ENCODE data around the gene MEN1. TPM values are rescaled to one million over a fixed set of nuclear protein-coding genes. Genes with fewer than 3 reads are reported as not detected.

The MEN1 gene
- total RNA-seq, 2 donors from 2014 or later = 44.5 to 48.7 TPM

DNA sequence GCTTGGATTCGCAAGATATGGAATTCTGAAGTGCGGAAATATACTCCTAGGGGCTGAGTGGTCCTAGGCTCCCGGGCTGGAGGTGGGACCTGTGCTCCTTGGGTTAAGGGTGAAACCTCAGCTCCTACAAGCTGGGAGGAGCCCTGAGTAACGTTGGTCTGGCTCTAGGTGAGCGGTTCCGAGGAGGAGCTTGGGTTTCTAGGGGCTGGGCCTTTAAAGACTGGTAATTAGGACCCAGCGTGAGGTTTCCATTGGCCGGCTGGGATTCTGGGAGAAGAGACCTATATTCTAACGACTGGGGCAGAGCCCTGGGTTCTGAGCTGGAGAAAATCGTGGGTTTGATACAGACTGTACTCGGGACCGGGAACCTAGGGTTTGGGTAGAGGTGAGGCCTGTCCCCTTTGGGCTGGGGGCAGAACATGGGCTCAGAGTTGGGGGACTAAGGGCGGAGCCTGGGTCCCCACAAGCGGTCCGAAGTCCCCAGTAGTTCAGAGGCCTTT, 6.5 kb downstream of the MEN1 start:
- H3K36me3 ChIP-seq (ENCODE audit: control insufficient read depth, insufficient read depth, low read length) = peaks cover 31% of the 10 kb centered on the region
- H3K27ac ChIP-seq (ENCODE audit: low read depth, low read length) = peak overlapping the region; percentile 42
- no peaks in the 10 kb centered on the region for H3K27me3 Mint-ChIP-seq (ENCODE audit: insufficient read depth)
- H3K4me1 Mint-ChIP-seq = peaks cover 8% of the 10 kb centered on the region
- H3K4me3 Mint-ChIP-seq = peak overlapping the region; percentile 76
- H3K36me3 Mint-ChIP-seq (ENCODE audit: low read depth) = peaks cover 22% of the 10 kb centered on the region
- no peaks in the 10 kb centered on the region for H3K9me3 ChIP-seq (ENCODE audit: control insufficient read depth, low read length)
- DNase-seq = peak; percentile 87
- H3K9me3 Mint-ChIP-seq = no peaks in the 10 kb centered on the region
- H3K4me3 ChIP-seq (ENCODE audit: low read length) = peak overlapping the region; percentile 86
- H3K27me3 ChIP-seq (ENCODE audit: control insufficient read depth, insufficient read depth, low read length, poor library complexity, severe bottlenecking) = no peaks in the 10 kb centered on the region
- WGBS, 2 experiments (ENCODE audit: insufficient coverage in 1 of 2, insufficient read length in 1 of 2) = 38 to 54% methylated on average over 11 to 15 of the region's 15 CpGs
- no peaks in the 10 kb centered on the region for H3K4me1 ChIP-seq (ENCODE audit: control insufficient read depth, insufficient read depth, low read length)
- peak overlapping the region; percentile 71 for H3K9ac ChIP-seq (ENCODE audit: extremely low read depth, low read length, poor library complexity, severe bottlenecking)
- peak overlapping the region; percentile 96 for H3K27ac Mint-ChIP-seq
- TF ChIP-seq, protein P1, sequence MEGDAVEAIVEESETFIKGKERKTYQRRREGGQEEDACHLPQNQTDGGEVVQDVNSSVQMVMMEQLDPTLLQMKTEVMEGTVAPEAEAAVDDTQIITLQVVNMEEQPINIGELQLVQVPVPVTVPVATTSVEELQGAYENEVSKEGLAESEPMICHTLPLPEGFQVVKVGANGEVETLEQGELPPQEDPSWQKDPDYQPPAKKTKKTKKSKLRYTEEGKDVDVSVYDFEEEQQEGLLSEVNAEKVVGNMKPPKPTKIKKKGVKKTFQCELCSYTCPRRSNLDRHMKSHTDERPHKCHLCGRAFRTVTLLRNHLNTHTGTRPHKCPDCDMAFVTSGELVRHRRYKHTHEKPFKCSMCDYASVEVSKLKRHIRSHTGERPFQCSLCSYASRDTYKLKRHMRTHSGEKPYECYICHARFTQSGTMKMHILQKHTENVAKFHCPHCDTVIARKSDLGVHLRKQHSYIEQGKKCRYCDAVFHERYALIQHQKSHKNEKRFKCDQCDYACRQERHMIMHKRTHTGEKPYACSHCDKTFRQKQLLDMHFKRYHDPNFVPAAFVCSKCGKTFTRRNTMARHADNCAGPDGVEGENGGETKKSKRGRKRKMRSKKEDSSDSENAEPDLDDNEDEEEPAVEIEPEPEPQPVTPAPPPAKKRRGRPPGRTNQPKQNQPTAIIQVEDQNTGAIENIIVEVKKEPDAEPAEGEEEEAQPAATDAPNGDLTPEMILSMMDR (conservative IDR thresholded peaks at IDR 0.05) = no peak

DNA sequence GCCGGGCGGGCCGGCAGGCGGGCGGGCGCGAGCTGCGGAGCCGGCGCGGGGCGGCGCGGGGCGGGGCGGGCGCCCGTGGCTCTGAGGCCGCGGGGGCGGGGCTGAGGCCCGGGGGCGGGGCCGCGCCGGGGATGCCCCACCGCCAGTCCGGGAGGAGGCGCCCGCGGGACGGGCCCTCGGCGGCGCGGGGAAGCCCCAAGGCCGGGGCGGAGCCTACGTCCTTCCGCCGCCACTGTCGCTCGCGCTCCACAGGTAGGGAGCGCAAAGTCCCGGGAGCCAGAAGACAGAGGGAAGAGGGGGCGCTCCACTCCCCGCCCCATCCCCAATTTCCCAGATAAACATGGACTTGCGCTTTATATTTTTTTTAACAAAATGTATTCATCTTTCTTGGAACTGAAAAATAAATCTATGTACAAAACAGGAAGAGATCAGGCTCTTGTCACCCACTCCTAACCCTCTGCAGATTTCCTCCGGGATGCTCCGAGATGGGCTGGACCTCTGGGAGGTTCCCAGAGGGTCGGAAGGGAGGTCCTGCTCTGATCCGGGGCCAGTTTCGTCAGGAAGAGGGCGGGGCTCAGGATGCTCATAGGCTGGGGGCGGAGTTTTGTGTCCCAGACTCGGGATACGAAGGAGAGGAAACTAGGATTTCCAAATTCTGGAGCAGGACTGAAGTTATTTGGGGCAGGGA, 7.0 kb downstream of the MEN1 start, which contains the start of gene MAP4K2:
MAP4K2 (minus strand) TSS at position 57 of the 688 bp plus-strand sequence. CDS start 65 bp downstream, outside the sequence.
- peak within 1 kb of the TSS; percentile 42 for H3K27ac ChIP-seq (ENCODE audit: low read depth, low read length)
- Mint-ChIP-seq H3K4me1 (peaks cover 8% of the 10 kb centered on the region), H3K27me3 (ENCODE audit: insufficient read depth) (no peaks in the 10 kb centered on the region), H3K9me3 (no peaks in the 10 kb centered on the region), H3K27ac (peak within 1 kb of the TSS; percentile 96), H3K4me3 (peak within 1 kb of the TSS; percentile 76), H3K36me3 (ENCODE audit: low read depth) (peaks cover 21% of the 10 kb centered on the region)
- peak within 1 kb of the TSS; percentile 71 for H3K9ac ChIP-seq (ENCODE audit: extremely low read depth, low read length, poor library complexity, severe bottlenecking)
- TF ChIP-seq, protein P1 (conservative IDR thresholded peaks at IDR 0.05) = peak; percentile 49
- peak; percentile 94 for DNase-seq
- no peaks in the 10 kb centered on the region for H3K9me3 ChIP-seq (ENCODE audit: control insufficient read depth, low read length)
- H3K27me3 ChIP-seq (ENCODE audit: control insufficient read depth, insufficient read depth, low read length, poor library complexity, severe bottlenecking) = no peaks in the 10 kb centered on the region
- peak within 1 kb of the TSS; percentile 86 for H3K4me3 ChIP-seq (ENCODE audit: low read length)
- WGBS, 2 experiments (ENCODE audit: insufficient coverage in 1 of 2, insufficient read length in 1 of 2) = 0 to 2% methylated on average over 26 to 55 of the region's 58 CpGs
- no peaks in the 10 kb centered on the region for H3K4me1 ChIP-seq (ENCODE audit: control insufficient read depth, insufficient read depth, low read length)
- peaks cover 31% of the 10 kb centered on the region for H3K36me3 ChIP-seq (ENCODE audit: control insufficient read depth, insufficient read depth, low read length)

- Histone ChIP-seq H3K27ac (ENCODE audit: low read depth, low read length) (no peak overlapping the region), H3K4me1 (ENCODE audit: control insufficient read depth, insufficient read depth, low read length) (no peaks in the 10 kb centered on the region), H3K36me3 (ENCODE audit: control insufficient read depth, insufficient read depth, low read length) (peaks cover 27% of the 10 kb centered on the region), H3K27me3 (ENCODE audit: control insufficient read depth, insufficient read depth, low read length, poor library complexity, severe bottlenecking) (no peaks in the 10 kb centered on the region), H3K4me3 (ENCODE audit: low read length) (peak overlapping the region; percentile 75), H3K9me3 (ENCODE audit: control insufficient read depth, low read length) (no peaks in the 10 kb centered on the region), H3K9ac (ENCODE audit: extremely low read depth, low read length, poor library complexity, severe bottlenecking) (peak overlapping the region; percentile 6)
- Mint-ChIP-seq H3K4me3 (peak overlapping the region; percentile 76), H3K9me3 (no peaks in the 10 kb centered on the region), H3K36me3 (ENCODE audit: low read depth) (peaks cover 18% of the 10 kb centered on the region), H3K27me3 (ENCODE audit: insufficient read depth) (no peaks in the 10 kb centered on the region), H3K4me1 (peaks cover 8% of the 10 kb centered on the region), H3K27ac (no peak overlapping the region)
- DNase-seq = no peak
- WGBS, 2 experiments (ENCODE audit: insufficient coverage in 1 of 2, insufficient read length in 1 of 2) = 13 to 33% methylated on average over 15 to 54 of the region's 54 CpGs
- TF ChIP-seq, protein P1 (conservative IDR thresholded peaks at IDR 0.05) = no peak
These were observed 7.8 kb downstream of the MEN1 start for GRCh38 chr11:64802370-64803157.

Data from endodermal cell (in vitro differentiated cells).